K562 (cell line): Measurements from ENCODE around the gene HDAC5. TPM values are rescaled to one million over a fixed set of nuclear protein-coding genes. Genes with fewer than 3 reads are reported as not detected.
A peak's percentile ranks its signal among the peaks of the same experiment; 100 is the strongest.

ENCODE experiments used
- ARID1B ChIP-seq: fragments of 450-650 bp; IDR thresholded peaks from 2 replicates; pipeline ENCODE4 v1.6.1; 2016; ENCODE audit warnings: antibody characterized with exemption, mild to moderate bottlenecking, inconsistent platforms
- ARNT ChIP-seq, 2 experiments: fragments of 450-650 bp; IDR thresholded peaks; 2 replicates each; pipeline ENCODE4 v1.6.1; 2016; ENCODE audit warnings: mild to moderate bottlenecking in 1 of 2
- CBFA2T3 ChIP-seq: fragments of 450-650 bp; IDR thresholded peaks from 2 replicates; pipeline ENCODE4 v1.6.1; 2017
- DPF2 ChIP-seq: fragments of 450-650 bp; IDR thresholded peaks from 2 replicates; pipeline ENCODE4 v1.6.1; 2016
- EP300 ChIP-seq: IDR thresholded peaks from 2 replicates; pipeline ENCODE4 v1.6.1; 2012; ENCODE audit warnings: low read length, improper control_type of control experiment
- FOSL1 ChIP-seq: fragments of 200-800 bp; sonication (Bioruptor generic); conservative IDR thresholded peaks from 2 replicates; pipeline ENCODE4 v1.6.1; 2016; ENCODE audit warnings: missing genetic modification characterization, missing compliant biosample characterization
- FOXK2 ChIP-seq, 2 experiments: fragments of 450-650 bp; IDR thresholded peaks in 1 of 2; conservative IDR thresholded peaks in 1 of 2; 2 replicates each; pipeline ENCODE4 v1.6.1; 2016; ENCODE audit warnings: low read depth in 2 of 2, mild to moderate bottlenecking in 1 of 2
- GABPB1 ChIP-seq: sonication (generic); formaldehyde crosslinking; IDR thresholded peaks from 2 replicates; pipeline ENCODE4 v1.8.0; 2022; ENCODE audit warnings: mild to moderate bottlenecking, missing genetic modification reagents
- HDAC1 ChIP-seq, 2 experiments: fragments of 450-650 bp; IDR thresholded peaks; 2 replicates each; pipeline ENCODE4 v1.6.1; 2016 to 2017; ENCODE audit warnings: inconsistent platforms in 1 of 2, mild to moderate bottlenecking in 1 of 2, moderate library complexity in 1 of 2
- HOMEZ ChIP-seq: fragments of 250-450 bp; sonication (Bioruptor Pico); IDR thresholded peaks from 2 replicates; pipeline ENCODE4 v1.4.0; 2020; ENCODE audit warnings: mild to moderate bottlenecking, moderate library complexity
- L3MBTL2 ChIP-seq: fragments of 450-650 bp; IDR thresholded peaks from 2 replicates; pipeline ENCODE4 v1.6.1; 2016; ENCODE audit warnings: mild to moderate bottlenecking, moderate library complexity
- MEIS2 ChIP-seq: fragments of 450-650 bp; IDR thresholded peaks from 2 replicates; pipeline ENCODE4 v1.6.1; 2014; ENCODE audit warnings: mild to moderate bottlenecking; ENCODE audit not compliant: partially characterized antibody
- MNT ChIP-seq, 2 experiments: fragments of 450-650 bp; conservative IDR thresholded peaks; 2 replicates each; pipeline ENCODE4 v1.6.1; 2017; ENCODE audit warnings: mild to moderate bottlenecking in 2 of 2, moderate library complexity in 2 of 2
- MTA3 ChIP-seq: fragments of 450-650 bp; formaldehyde crosslinking; IDR thresholded peaks from 2 replicates; pipeline ENCODE4 v1.6.1; 2017; ENCODE audit warnings: mild to moderate bottlenecking, borderline replicate concordance
- NR2C2 ChIP-seq, 2 experiments: fragments of 200-800 bp in 1 of 2; sonication (Bioruptor generic) in 1 of 2; sonication (generic) in 1 of 2; formaldehyde crosslinking in 1 of 2; IDR thresholded peaks; 2 replicates each; pipeline versions ENCODE4 v1.6.1 to v1.8.0; 2016 to 2022; ENCODE audit warnings: mild to moderate bottlenecking in 1 of 2, missing compliant biosample characterization in 1 of 2, missing genetic modification characterization in 1 of 2, missing genetic modification reagents in 1 of 2
- NRF1 ChIP-seq, 2 experiments: fragments of 450-650 bp; IDR thresholded peaks in 1 of 2; conservative IDR thresholded peaks in 1 of 2; 2 replicates each; pipeline ENCODE4 v1.6.1; 2014; ENCODE audit warnings: mild to moderate bottlenecking in 2 of 2
- POLR2A ChIP-seq: fragments of 450-650 bp; conservative IDR thresholded peaks from 2 replicates; pipeline ENCODE4 v1.6.1; 2016
- SIN3A ChIP-seq, 2 experiments: fragments of 150-350 bp in 1 of 2; IDR thresholded peaks; 2 replicates each; pipeline ENCODE4 v1.6.1; 2011 to 2016; ENCODE audit warnings: borderline replicate concordance in 2 of 2, low read depth in 2 of 2, low read length in 2 of 2, mild to moderate bottlenecking in 2 of 2, moderate library complexity in 2 of 2; ENCODE audit not compliant: control insufficient read depth in 1 of 2
- TEAD4 ChIP-seq, 2 experiments: sonication (generic) in 1 of 2; formaldehyde crosslinking in 1 of 2; IDR thresholded peaks; 2 replicates each; pipeline versions ENCODE4 v1.6.1 to v1.8.0; 2012 to 2022; ENCODE audit warnings: borderline replicate concordance in 1 of 2, inconsistent platforms in 1 of 2, low read length in 1 of 2, mild to moderate bottlenecking in 1 of 2, missing genetic modification reagents in 1 of 2
- VEZF1 ChIP-seq: fragments of 200-800 bp; sonication (Bioruptor generic); IDR thresholded peaks from 2 replicates; pipeline ENCODE4 v1.6.1; 2017; ENCODE audit warnings: missing genetic modification characterization, missing compliant biosample characterization
- ZNF140 ChIP-seq: fragments of 250-450 bp; sonication (Bioruptor Pico); IDR thresholded peaks from 2 replicates; pipeline ENCODE4 v1.8.0; 2021; ENCODE audit warnings: moderate library complexity, mild to moderate bottlenecking, inconsistent platforms
- ZNF165 ChIP-seq: fragments of 250-450 bp; sonication (Bioruptor Pico); IDR thresholded peaks from 2 replicates; pipeline ENCODE4 v1.4.0; 2020; ENCODE audit warnings: borderline replicate concordance
- ZNF384 ChIP-seq: IDR thresholded peaks from 2 replicates; pipeline ENCODE4 v1.6.1; 2012; ENCODE audit warnings: low read depth, low read length, improper control_type of control experiment
- ZNF589 ChIP-seq: fragments of 200-800 bp; sonication (Bioruptor generic); IDR thresholded peaks from 2 replicates; pipeline ENCODE4 v1.6.1; 2016; ENCODE audit warnings: low read depth, missing genetic modification characterization, missing compliant biosample characterization
- polyA plus RNA-seq, 8 experiments: library from polyadenylated mRNA; depleted of rRNA in 4 of 8; stranded (reverse) in 5 of 8; unstranded in 3 of 8; fragments of >200 nt; fragmentation: Nextera tagmentation in 2 of 8; fragmentation: Illumina TruSeq in 1 of 8; extraction: Ambion mirVana in 2 of 8; extraction: Trizol in 1 of 8; gene quantifications; 2 replicates each; pipeline versions ENCODE4 v1.2.1 to v1.2.3, GENCODE V29; 2011 to 2014; ENCODE audit warnings: inconsistent platforms in 1 of 8, missing spikeins in 1 of 8
- total RNA-seq, 7 experiments: library from RNA; depleted of rRNA in 6 of 7; stranded (reverse); fragments of >200 nt in 6 of 7; fragmentation: Illumina TruSeq in 2 of 7; extraction: Trizol in 2 of 7; gene quantifications; 2 replicates each; pipeline versions ENCODE4 v1.2.1 to v1.2.3, GENCODE V29; 2011 to 2021; ENCODE audit warnings: low replicate concordance in 1 of 7

Gene HDAC5
- total and polyA plus RNA-seq, 9 of the 15 experiments (the other 6 are each of a cell fraction or from before 2014, with no cell fraction given) = 0.45 to 26.2 (median 16.4) TPM

GRCh38 chr17:44159519-44160210, 36.2 kb upstream of the HDAC5 start (continued):
- TF ChIP-seq ARID1B = peak; percentile 85
- peak; percentile 39; the same call in 1 of the 2 replicates for TF ChIP-seq GABPB1 (CRISPR knock-in tag)
- TF ChIP-seq ZNF589 = peak; percentile 70; the same call in 1 of the 2 replicates
- TF ChIP-seq MTA3 = peak; percentile 78; the same call in 1 of the 2 replicates
- peak; percentile 86 to 88; a peak in 3 of 4 replicates for TF ChIP-seq FOXK2 (conservative IDR thresholded peaks at IDR 0.05 in 1 of 2, IDR thresholded peaks at IDR 0.05 in 1 of 2; ENCODE audit: low read depth in 2 of 2)
- TF ChIP-seq EP300 = peak; percentile 35; the same call in 1 of the 2 replicates
- 0 out of 4 replicates have a peak, but pooled peaks of 1 of the 2 experiments have one; percentile 58 for TF ChIP-seq ARNT (IDR thresholded peaks at IDR 0.05)
- TF ChIP-seq ZNF384 = peak; percentile 64; the same call in 1 of the 2 replicates
- no peak for TF ChIP-seq NR2C2 (CRISPR knock-in tag; IDR thresholded peaks at IDR 0.05)
- TF ChIP-seq NR2C2 (tag; IDR thresholded peaks at IDR 0.05) = peak; percentile 33; the same call in 1 of the 2 replicates
- peak; percentile 77 for TF ChIP-seq VEZF1 (CRISPR knock-in tag)
- TF ChIP-seq TEAD4 (IDR thresholded peaks at IDR 0.05; ENCODE audit: low read length) = peak; percentile 68
- no peak for TF ChIP-seq TEAD4 (CRISPR knock-in tag; IDR thresholded peaks at IDR 0.05; ENCODE audit: borderline replicate concordance)
- TF ChIP-seq MNT (conservative IDR thresholded peaks at IDR 0.05) = peak; percentile 79 to 83
- TF ChIP-seq MEIS2 = peak; percentile 67
- peak; percentile 85 for TF ChIP-seq CBFA2T3
- TF ChIP-seq ZNF165 (CRISPR knock-in tag) = no peak
- peak; percentile 82 for TF ChIP-seq L3MBTL2
- no peak for TF ChIP-seq POLR2A
- TF ChIP-seq ZNF140 (CRISPR knock-in tag) = no peak
- TF ChIP-seq HDAC1 (IDR thresholded peaks at IDR 0.05) = peak in 1 of 2 experiments; percentile 30; a peak in 2 of 4 replicates
- peak; percentile 38 to 39; a peak in 2 of 4 replicates for TF ChIP-seq NRF1 (conservative IDR thresholded peaks at IDR 0.05 in 1 of 2, IDR thresholded peaks at IDR 0.05 in 1 of 2)
- TF ChIP-seq FOSL1 (tag) = peak; percentile 98
- no peak for TF ChIP-seq HOMEZ (CRISPR knock-in tag)
- TF ChIP-seq SIN3A (IDR thresholded peaks at IDR 0.05; ENCODE audit: borderline replicate concordance in 2 of 2, control insufficient read depth in 1 of 2, low read depth in 2 of 2, low read length in 2 of 2) = 0 out of 4 replicates have a peak, but pooled peaks of 1 of the 2 experiments have one; percentile 22
- TF ChIP-seq DPF2 = peak; percentile 91
